Omental fat pad (tissue), 4 donors: ENCODE data around the gene KIFAP3. TPM values are rescaled to one million over a fixed set of nuclear protein-coding genes. Genes with fewer than 3 reads are reported as not detected.
"Not testable (repeated sequence)": the region's sequence is repeated elsewhere in the genome, so short reads cannot be mapped to it uniquely, and the experiment has no call there.

Experiments
- ATAC-seq: fragments of 150-250 bp; one replicate; pipeline ENCODE4 v1.9.1; 2016; ENCODE audit warnings: mild to moderate bottlenecking, moderate library complexity; ENCODE audit not compliant: low FRiP score
- DNase-seq: peaks from one replicate; pipeline ENCODE4 v3.0.0-alpha.2; 2019; ENCODE audit warnings: low spot score
- total RNA-seq, 4 donors: library from RNA; depleted of rRNA; stranded (reverse); fragments of >200 nt; gene quantifications; one replicate each; pipeline ENCODE4 v1.1.0, GENCODE V29; 2016
- TF ChIP-seq, protein P1 (sequence below), 3 donors: fragments of 450-650 bp; IDR thresholded peaks; one replicate each; pipeline ENCODE4 v1.5.1; 2016 to 2017; ENCODE audit warnings: antibody characterized with exemption in 3 of 3, mild to moderate bottlenecking in 3 of 3, moderate library complexity in 2 of 3

Gene KIFAP3
- total RNA-seq, 4 donors from 2014 or later, result 20.5 to 34.0 (median 25.6) TPM

DNA sequence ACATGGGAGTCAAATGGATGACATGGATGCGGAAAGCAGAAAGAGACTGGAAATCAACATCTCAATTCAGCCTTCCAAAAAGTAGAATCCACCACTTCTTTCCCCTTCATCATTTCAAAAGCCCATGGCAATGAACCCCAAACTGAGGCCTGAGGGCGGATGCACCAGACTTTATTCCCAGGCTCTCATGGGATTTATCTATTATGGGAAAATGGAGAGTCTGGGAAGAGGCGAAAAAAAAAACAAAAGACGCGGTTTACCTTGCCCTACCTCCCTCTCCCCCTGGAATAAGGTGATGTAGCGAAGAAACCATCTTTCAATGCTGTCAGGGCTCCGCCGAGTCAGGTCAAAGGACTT is 624 bp downstream of the KIFAP3 start:
- TF ChIP-seq, protein P1, sequence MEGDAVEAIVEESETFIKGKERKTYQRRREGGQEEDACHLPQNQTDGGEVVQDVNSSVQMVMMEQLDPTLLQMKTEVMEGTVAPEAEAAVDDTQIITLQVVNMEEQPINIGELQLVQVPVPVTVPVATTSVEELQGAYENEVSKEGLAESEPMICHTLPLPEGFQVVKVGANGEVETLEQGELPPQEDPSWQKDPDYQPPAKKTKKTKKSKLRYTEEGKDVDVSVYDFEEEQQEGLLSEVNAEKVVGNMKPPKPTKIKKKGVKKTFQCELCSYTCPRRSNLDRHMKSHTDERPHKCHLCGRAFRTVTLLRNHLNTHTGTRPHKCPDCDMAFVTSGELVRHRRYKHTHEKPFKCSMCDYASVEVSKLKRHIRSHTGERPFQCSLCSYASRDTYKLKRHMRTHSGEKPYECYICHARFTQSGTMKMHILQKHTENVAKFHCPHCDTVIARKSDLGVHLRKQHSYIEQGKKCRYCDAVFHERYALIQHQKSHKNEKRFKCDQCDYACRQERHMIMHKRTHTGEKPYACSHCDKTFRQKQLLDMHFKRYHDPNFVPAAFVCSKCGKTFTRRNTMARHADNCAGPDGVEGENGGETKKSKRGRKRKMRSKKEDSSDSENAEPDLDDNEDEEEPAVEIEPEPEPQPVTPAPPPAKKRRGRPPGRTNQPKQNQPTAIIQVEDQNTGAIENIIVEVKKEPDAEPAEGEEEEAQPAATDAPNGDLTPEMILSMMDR (IDR thresholded peaks at IDR 0.05), result no peak
- DNase-seq (no peak), ATAC-seq (no peak)

DNA sequence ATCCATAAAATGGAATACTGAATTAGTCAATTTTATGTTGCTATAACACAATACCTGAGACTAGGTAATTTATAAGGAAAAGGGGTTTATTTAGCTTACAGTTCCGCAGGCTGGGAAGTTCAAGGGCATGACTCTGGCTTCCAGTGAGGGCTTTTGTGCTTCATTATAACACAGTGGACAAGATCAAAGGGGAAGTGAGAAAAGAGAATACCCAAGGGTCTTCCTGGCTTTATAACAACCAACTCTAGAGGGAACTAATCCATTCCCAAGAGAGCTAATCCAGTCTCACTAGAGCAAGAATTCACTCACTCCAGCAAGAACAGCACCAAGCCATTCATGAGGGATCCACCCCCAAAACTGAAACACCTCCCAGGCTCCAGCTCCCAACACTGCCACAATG is 3.1 kb downstream of the KIFAP3 start:
- TF ChIP-seq, protein P1 (IDR thresholded peaks at IDR 0.05), result no peak
- DNase-seq, result no peak
- no peak for ATAC-seq

DNA sequence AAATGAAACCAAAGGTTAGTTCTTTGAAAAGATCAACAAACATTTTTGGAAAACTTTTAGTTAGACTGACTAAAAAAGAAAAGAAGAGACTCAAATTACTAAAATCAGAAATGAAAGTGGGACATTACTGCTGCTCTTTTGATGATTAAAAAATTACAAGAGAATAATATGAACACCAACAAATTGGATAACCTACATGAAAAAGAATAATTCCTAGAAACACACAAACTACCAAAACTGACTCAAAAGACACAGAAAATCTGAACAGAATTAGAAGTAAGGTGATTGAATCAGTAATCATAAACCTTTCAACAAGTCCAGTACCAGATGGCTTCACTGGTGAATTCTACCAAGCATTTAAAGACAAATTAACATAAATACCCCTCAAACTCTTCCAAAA is 5.6 kb downstream of the KIFAP3 start:
- ATAC-seq (no peak), DNase-seq (no peak)
- TF ChIP-seq, protein P1 (IDR thresholded peaks at IDR 0.05), result no peak

DNA sequence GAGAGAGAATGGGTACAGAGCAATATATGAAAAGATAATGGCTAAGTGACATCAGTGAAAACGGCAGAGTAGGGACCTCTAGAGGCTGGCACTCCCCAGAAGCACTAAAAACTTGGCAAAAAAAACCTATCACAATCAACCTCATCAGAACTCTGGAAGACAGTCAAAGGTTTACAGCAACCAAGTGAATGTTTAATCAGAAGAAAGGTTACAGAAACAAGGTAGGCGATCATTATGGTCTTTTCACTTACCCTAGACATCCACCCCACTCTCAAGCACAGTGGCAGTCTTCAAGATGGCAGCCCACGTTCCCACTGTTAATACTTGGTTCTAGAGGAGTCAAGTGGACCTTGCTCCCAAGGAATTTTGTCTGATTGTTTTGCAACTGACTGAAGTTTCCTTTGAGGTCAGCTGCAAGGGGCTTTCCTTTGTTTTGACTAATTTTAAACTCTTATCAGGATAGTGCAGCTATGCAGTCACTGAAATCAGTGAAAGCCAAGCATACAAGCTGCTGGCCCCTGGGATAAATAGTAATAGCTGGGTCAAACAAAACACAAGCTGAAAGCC is 7.2 kb downstream of the KIFAP3 start:
- DNase-seq, result no peak
- TF ChIP-seq, protein P1 (IDR thresholded peaks at IDR 0.05), result no peak
- no peak for ATAC-seq

DNA sequence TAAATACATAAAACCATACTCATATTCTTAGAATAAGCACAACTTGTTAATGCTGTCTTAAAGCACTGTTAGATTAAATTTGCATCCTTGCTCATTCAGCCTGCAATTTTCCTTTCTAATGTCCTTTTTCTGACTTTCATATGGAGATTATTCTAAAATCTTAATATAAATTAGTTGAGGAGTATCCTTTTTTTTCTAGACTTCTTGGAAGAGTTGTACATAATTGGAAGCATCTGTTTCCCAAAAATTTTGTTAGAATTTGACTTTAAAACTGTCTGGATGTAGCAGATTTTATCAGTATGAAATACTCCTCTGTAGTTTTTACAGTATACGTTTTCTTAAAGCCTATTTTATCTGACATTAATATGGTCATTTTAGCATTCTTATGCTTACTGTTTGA is 9.7 kb downstream of the KIFAP3 start:
- TF ChIP-seq, protein P1 (IDR thresholded peaks at IDR 0.05), result no peak
- DNase-seq (no peak), ATAC-seq (no peak)

DNA sequence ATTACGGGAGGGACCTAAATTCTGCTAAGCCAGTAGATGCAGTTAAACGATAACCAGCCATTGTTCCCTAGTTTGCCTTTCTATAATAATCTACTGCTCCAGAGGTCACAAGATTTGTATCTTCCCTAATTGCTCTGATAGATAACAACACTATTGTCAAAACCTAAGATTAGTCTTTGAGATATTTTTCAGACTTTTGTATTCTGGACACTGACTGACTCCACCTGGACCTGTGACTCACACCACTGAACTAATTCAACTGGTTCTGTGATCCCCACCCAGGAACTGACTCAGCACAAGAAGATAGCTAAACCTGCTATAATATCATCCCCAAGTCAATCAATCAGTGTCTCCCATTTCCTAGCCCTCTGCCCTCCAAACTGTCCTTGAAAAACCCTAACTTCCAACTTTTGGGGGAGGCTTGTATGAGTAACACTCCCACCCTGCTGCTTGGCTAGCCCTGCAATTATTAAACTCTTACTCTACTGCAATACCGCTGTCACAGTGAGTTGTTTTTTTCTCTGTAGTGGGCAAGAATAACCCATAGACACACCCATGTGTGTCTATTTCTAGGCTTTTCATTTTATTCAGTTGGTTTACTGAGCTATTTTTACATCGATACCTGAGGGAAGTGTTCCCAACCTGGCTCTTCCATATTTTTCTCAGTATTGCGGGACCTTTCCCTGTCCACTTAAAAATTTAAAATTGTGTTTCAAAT is 11.2 kb downstream of the KIFAP3 start:
- TF ChIP-seq, protein P1 (IDR thresholded peaks at IDR 0.05), result no peak
- no peak for DNase-seq
- no peak for ATAC-seq

DNA sequence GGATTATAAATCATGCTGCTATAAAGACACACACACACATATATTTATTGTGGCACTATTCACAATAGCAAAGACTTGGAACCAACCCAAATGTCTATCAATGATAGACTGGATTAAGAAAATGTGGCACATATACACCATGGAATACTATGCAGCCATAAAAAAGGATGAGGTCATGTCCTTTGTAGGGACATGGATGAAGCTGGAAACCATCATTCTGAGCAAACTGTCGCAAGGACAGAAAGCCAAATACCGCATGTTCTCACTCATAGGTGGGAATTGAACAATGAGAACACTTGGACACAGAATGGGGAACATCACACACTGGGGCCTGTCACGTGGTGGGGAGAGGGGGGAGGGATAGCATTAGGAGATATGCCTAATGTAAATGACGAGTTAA is 12.8 kb downstream of the KIFAP3 start:
- not testable (repeated sequence) for DNase-seq, ATAC-seq

DNA sequence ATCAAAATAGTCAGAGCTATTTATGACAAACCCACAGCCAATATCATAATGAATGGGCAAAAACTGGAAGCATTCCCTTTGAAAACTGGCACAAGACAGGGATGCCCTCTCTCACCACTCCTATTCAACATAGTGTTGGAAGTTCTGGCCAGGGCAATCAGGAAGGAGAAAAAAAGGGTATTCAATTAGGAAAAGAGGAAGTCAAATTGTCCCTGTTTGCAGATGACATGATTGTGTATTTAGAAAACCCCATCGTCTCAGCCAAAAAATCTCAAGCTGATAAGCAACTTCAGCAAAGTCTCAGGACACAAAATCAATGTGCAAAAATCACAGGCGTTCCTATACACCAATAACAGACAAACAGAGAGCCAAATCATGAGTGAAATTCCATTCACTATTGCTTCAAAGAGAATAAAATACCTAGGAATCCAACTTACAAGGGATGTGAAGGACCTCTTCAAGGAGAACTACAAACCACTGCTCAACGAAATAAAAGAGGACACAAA is 14.4 kb downstream of the KIFAP3 start:
- ATAC-seq, DNase-seq: not testable (repeated sequence)
